ENCODE data around the gene STAC2. TPM values are rescaled to one million over a fixed set of nuclear protein-coding genes. Genes with fewer than 3 reads are reported as not detected.
"Not testable (repeated sequence)": the region's sequence is repeated elsewhere in the genome, so short reads cannot be mapped to it uniquely, and the experiment has no call there.

Gene STAC2
- total RNA-seq, 4 donors from 2014 or later, result 0.18 to 0.19 TPM; not detected in 2

- TF ChIP-seq POLR2A (IDR thresholded peaks at IDR 0.05), result no peak
- TF ChIP-seq, protein P1, sequence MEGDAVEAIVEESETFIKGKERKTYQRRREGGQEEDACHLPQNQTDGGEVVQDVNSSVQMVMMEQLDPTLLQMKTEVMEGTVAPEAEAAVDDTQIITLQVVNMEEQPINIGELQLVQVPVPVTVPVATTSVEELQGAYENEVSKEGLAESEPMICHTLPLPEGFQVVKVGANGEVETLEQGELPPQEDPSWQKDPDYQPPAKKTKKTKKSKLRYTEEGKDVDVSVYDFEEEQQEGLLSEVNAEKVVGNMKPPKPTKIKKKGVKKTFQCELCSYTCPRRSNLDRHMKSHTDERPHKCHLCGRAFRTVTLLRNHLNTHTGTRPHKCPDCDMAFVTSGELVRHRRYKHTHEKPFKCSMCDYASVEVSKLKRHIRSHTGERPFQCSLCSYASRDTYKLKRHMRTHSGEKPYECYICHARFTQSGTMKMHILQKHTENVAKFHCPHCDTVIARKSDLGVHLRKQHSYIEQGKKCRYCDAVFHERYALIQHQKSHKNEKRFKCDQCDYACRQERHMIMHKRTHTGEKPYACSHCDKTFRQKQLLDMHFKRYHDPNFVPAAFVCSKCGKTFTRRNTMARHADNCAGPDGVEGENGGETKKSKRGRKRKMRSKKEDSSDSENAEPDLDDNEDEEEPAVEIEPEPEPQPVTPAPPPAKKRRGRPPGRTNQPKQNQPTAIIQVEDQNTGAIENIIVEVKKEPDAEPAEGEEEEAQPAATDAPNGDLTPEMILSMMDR (IDR thresholded peaks at IDR 0.05), result no peak
- Histone ChIP-seq H3K9me3 (no peaks in the 10 kb centered on the region), H3K27ac (no peak overlapping the region), H3K27me3 (no peaks in the 10 kb centered on the region), H3K4me3 (no peak overlapping the region), H3K36me3 (peaks cover 0 to 65% (median 5%) of the 10 kb centered on the region in 3 donors), H3K4me1 (no peaks in the 10 kb centered on the region)
- intact Hi-C loops (cut with DNase I), result no loop called here
- WGBS, 2 donors, result 86 to 89% methylated on average over 7 of the region's 7 CpGs
- DNase-seq, result no peak
These were observed 27.2 kb upstream of the STAC2 start for GRCh38 chr17:39252788-39253460.

DNA sequence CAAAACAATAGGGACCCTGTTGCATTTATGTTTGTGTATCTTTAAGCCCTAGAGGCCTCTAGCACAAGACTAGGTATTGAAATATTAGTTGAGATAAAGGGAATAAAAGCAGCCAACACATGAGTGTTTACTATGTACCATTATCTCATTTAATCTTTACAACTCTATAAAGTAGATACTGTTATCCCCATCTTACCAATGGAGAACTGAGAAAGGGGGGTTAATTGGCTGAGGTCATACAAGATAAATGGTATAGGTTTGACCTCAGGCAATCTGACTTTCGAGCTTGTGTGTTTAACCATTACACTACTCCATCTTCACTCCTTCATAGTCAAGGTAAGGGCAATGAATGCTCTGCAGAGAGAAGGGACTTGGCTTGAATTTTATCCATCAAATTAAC, 26.3 kb upstream of the STAC2 start:
- DNase-seq, result no peak
- H3K4me1 ChIP-seq, result no peaks in the 10 kb centered on the region
- H3K27me3 ChIP-seq, result no peaks in the 10 kb centered on the region
- no peak for TF ChIP-seq POLR2A (IDR thresholded peaks at IDR 0.05)
- TF ChIP-seq, protein P1 (IDR thresholded peaks at IDR 0.05), result no peak
- H3K36me3 ChIP-seq, result peaks cover 0 to 55% (median 5%) of the 10 kb centered on the region in 3 donors
- 53 to 69% methylated on average over 1 of the region's 1 CpG for WGBS, 2 donors
- H3K27ac ChIP-seq, result no peak overlapping the region
- H3K4me3 ChIP-seq, result no peak overlapping the region
- H3K9me3 ChIP-seq, result no peaks in the 10 kb centered on the region
- intact Hi-C loops (cut with DNase I), result no loop called here

DNA sequence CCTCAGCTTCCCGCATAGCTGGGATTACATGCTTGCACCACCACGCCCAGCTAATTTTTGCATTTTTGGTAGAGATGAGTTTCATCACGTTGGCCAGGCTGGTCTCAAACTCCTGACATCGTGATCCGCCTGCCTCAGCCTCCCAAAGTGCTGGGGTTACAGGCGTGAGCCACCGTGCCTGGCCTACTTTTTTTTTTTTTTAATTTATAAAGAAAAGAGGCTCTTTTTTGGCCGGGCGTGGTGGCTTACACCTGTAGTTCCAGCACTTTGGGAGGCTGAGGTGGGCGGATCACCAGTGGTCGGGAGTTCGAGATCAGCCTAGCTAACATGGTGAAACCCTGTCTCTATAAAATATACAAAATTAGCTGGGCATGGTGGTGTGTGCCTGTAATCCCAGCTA, 24.3 kb upstream of the STAC2 start:
- peaks cover 0 to 36% (median 5%) of the 10 kb centered on the region in 3 donors for H3K36me3 ChIP-seq
- DNase-seq; H3K27ac ChIP-seq; H3K4me3 ChIP-seq; H3K27me3 ChIP-seq; H3K4me1 ChIP-seq; H3K9me3 ChIP-seq; intact Hi-C loops (cut with DNase I): not testable (repeated sequence)
- 89 to 93% methylated on average over 12 of the region's 12 CpGs for WGBS, 2 donors

- intact Hi-C loops (cut with DNase I), result no loop called here
- Histone ChIP-seq H3K27me3 (peaks cover 0 to 20% (median 0%) of the 10 kb centered on the region in 4 donors), H3K36me3 (no peaks in the 10 kb centered on the region), H3K4me3 (no peak overlapping the region), H3K27ac (no peak overlapping the region), H3K4me1 (peaks cover 0 to 15% (median 0%) of the 10 kb centered on the region in 3 donors), H3K9me3 (no peaks in the 10 kb centered on the region)
- WGBS, 2 donors, result 35 to 61% methylated on average over 3 of the region's 3 CpGs
- TF ChIP-seq, protein P1 (IDR thresholded peaks at IDR 0.05), result no peak
- no peak for TF ChIP-seq POLR2A (IDR thresholded peaks at IDR 0.05)
- no peak for DNase-seq
These were observed 20.5 kb upstream of the STAC2 start for GRCh38 chr17:39246274-39246673.

GRCh38 chr17:39244600-39245570, 19.1 kb upstream of the STAC2 start:
- no peaks in the 10 kb centered on the region for H3K36me3 ChIP-seq
- no peak overlapping the region for H3K4me3 ChIP-seq
- H3K4me1 ChIP-seq, result peaks cover 0 to 15% (median 0%) of the 10 kb centered on the region in 3 donors
- TF ChIP-seq, protein P1 (IDR thresholded peaks at IDR 0.05), result peak; percentile 89 to 96 (median 92)
- TF ChIP-seq POLR2A (IDR thresholded peaks at IDR 0.05), result no peak
- H3K9me3 ChIP-seq, result no peaks in the 10 kb centered on the region
- peaks cover 0 to 23% (median 0%) of the 10 kb centered on the region in 4 donors for H3K27me3 ChIP-seq
- intact Hi-C loops (cut with DNase I), result no loop called here
- peak; percentile 24 for DNase-seq
- 42 to 59% methylated on average over 3 to 6 of the region's 6 CpGs for WGBS, 2 donors
- H3K27ac ChIP-seq, result no peak overlapping the region

Data from esophagus squamous epithelium (tissue), 5 donors.